Esophagus muscularis mucosa (tissue), 4 donors: ENCODE data around the gene CS.

Source experiments
- EP300 ChIP-seq: sonication (generic); formaldehyde crosslinking; IDR thresholded peaks from one replicate; pipeline ENCODE4 v1.6.1; 2017; ENCODE audit warnings: antibody characterized with exemption
- POLR2A ChIP-seq: fragments of 450-650 bp; IDR thresholded peaks from one replicate; pipeline ENCODE4 v1.6.1; 2017; ENCODE audit warnings: antibody characterized with exemption, moderate library complexity, mild to moderate bottlenecking, low read depth
- POLR2AphosphoS5 ChIP-seq, 2 donors: sonication (generic); formaldehyde crosslinking; IDR thresholded peaks; one replicate each; pipeline ENCODE4 v1.6.1; 2017; ENCODE audit warnings: antibody characterized with exemption in 2 of 2
- TF ChIP-seq, protein P1 (sequence below), 3 experiments: fragments of 200-600 bp in 2 of 3; fragments of 450-650 bp in 1 of 3; sonication (generic) in 2 of 3; IDR thresholded peaks; one replicate each; pipeline ENCODE4 v1.5.1; 2017 to 2019; ENCODE audit warnings: antibody characterized with exemption in 3 of 3, mild to moderate bottlenecking in 2 of 3, moderate library complexity in 1 of 3

DNA sequence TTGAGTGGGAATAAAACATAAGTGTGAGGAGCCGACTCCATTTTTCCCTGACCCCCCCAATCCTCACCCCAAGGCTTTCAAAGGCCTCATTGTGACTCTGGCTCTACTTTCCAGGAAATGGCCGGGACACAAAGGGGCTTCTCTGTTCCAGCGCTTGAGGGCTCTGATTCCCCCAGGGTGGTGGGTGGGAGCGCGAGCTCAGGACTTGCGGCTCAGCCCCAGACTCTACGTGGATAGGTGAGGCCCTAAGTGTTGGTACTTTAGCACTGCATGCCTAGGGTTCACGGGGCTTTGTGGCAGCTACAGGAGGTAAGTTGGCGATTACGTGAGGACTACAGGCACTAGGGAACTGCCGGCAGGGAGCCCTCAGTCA lies 15.1 kb upstream of the CS start:
- TF ChIP-seq, protein P1, sequence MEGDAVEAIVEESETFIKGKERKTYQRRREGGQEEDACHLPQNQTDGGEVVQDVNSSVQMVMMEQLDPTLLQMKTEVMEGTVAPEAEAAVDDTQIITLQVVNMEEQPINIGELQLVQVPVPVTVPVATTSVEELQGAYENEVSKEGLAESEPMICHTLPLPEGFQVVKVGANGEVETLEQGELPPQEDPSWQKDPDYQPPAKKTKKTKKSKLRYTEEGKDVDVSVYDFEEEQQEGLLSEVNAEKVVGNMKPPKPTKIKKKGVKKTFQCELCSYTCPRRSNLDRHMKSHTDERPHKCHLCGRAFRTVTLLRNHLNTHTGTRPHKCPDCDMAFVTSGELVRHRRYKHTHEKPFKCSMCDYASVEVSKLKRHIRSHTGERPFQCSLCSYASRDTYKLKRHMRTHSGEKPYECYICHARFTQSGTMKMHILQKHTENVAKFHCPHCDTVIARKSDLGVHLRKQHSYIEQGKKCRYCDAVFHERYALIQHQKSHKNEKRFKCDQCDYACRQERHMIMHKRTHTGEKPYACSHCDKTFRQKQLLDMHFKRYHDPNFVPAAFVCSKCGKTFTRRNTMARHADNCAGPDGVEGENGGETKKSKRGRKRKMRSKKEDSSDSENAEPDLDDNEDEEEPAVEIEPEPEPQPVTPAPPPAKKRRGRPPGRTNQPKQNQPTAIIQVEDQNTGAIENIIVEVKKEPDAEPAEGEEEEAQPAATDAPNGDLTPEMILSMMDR (IDR thresholded peaks at IDR 0.05): no peak
- no peak for TF ChIP-seq POLR2AphosphoS5 (IDR thresholded peaks at IDR 0.05)
- no peak for TF ChIP-seq EP300
- TF ChIP-seq POLR2A: no peak
